GM12878 (cell line): ENCODE results near the gene CACHD1. TPM values are rescaled to one million over a fixed set of nuclear protein-coding genes. Genes with fewer than 3 reads are reported as not detected.

Experiments used
- microRNA-seq: library from miRNA; unstranded; fragments of <30 nt; microRNA quantifications from one replicate; pipeline ENCODE4, GENCODE V29; 2018
- polyA plus RNA-seq, 11 experiments: library from polyadenylated mRNA; depleted of rRNA in 4 of 11; unstranded in 6 of 11; stranded (reverse) in 5 of 11; fragments of >200 nt; fragmentation: Nextera tagmentation in 4 of 11; fragmentation: Illumina TruSeq in 1 of 11; extraction: Ambion mirVana in 4 of 11; extraction: Trizol in 1 of 11; gene quantifications; 1 replicate in 1 of 11; 2 replicates in 10 of 11; pipeline versions ENCODE4 v1.2.1 to v1.2.3, GENCODE V29; 2011 to 2016; ENCODE audit warnings: inconsistent platforms in 2 of 11, missing spikeins in 2 of 11, low read depth in 1 of 11
- small RNA-seq: library from RNA; depleted of rRNA; stranded (forward); fragments of <200 nt; gene quantifications from one replicate; pipeline ENCODE3, GENCODE V24; 2014
- total RNA-seq, 4 experiments: library from RNA; depleted of rRNA in 3 of 4; stranded (reverse); fragments of >200 nt in 3 of 4; fragmentation: Illumina TruSeq in 1 of 4; extraction: Trizol in 1 of 4; gene quantifications; 2 replicates each; pipeline versions ENCODE4 v1.2.1 to v1.2.3, GENCODE V29; 2013 to 2021

The CACHD1 gene
- total and polyA plus RNA-seq, 10 of the 15 experiments (the other 5 are each of a cell fraction or from before 2014, with no cell fraction given), result 0.03 TPM; not detected in 9

Small RNAs within 50 kb of the gene (microRNA-seq; reads per million reads assigned to microRNA genes)
- gene MIR4794, result not detected

Small RNAs within 50 kb of the gene (small RNA-seq; reads per million reads assigned to genes)
- gene MIR4794, result not detected
